Measurements from ENCODE around the gene B4GALNT3. TPM values are rescaled to one million over a fixed set of nuclear protein-coding genes. Genes with fewer than 3 reads are reported as not detected.
"Not testable (repeated sequence)": the region's sequence is repeated elsewhere in the genome, so short reads cannot be mapped to it uniquely, and the experiment has no call there.

Gene B4GALNT3
- total RNA-seq, 1 experiment from 2014 or later, result 15.5 TPM

DNA sequence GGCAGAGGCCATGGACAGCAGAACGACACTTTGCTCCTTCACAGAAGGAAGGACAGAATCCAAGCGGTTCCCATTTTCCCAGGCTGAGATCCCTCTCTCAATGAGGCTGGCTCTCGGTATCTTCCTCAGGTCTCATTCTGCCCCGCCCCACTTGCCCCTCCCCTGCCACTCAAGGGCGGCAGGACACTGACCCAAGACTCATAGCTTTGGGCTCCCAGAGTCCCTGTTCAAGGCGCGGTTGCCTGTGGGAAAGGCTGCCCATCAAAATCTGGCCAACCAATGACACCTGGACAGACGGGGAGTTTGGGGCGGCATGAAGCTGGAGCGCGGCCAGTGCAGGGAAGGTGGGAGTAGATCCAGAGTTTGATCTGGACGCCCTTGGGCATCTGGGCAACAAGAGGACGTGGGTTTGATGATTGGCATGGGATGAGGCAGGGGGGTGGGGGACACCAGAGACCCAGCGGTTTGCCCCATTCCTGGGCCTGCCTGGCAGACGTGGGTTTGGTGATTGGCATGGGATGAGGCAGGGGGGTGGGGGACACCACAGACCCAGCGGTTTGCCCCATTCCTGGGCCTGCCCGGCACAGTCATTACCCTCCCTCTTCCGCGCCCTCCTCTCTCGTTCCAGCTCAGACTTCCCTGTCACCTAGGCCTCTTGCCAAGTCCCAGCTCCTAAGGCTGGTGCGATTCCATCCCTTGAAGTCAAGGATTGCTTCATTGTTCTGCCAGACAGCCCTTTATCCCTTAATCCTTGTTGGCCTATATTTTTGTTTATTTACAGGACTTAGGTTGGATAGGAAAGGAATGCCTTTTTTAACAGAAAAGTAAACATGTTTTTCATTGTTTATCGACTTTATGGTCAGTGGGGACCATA is 111.4 kb downstream of the B4GALNT3 start:
- Histone ChIP-seq H3K27me3 (ENCODE audit: control insufficient read depth, insufficient read depth, low read length) (no peaks in the 10 kb centered on the region; the same call in 1 of the 2 replicates), H3K4me3 (ENCODE audit: insufficient read depth, low read depth, low read length) (peak overlapping the region; percentile 69), H3K36me3 (replicated peaks; ENCODE audit: control insufficient read depth, insufficient read depth, low read length) (no peaks in the 10 kb centered on the region)
- peak; percentile 92 for DNase-seq

GRCh38 chr12:571795-572531 is 112.2 kb downstream of the B4GALNT3 start:
- DNase-seq, result no peak
- Histone ChIP-seq H3K4me3 (ENCODE audit: insufficient read depth, low read depth, low read length) (no peak overlapping the region), H3K27me3 (ENCODE audit: control insufficient read depth, insufficient read depth, low read length) (peaks cover 2% of the 10 kb centered on the region; the same call in 1 of the 2 replicates), H3K36me3 (replicated peaks; ENCODE audit: control insufficient read depth, insufficient read depth, low read length) (no peaks in the 10 kb centered on the region)

DNA sequence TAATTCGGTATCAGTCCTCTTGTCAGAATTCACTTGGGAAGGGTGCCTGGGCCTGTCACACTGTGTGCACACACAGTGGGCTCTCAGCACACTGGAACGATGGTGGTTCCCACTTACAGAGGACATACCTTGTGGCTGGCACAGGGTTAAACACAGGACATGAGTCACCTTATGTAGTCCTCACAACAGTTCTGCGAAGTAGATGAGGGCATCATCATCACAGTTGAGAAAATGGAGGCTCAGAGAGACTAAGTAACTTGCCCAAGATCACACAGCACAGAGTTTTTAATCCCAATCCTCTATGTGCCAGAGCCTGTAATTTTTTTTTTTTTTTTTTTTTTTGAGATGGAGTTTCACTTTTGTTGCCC is 112.8 kb downstream of the B4GALNT3 start:
- Histone ChIP-seq H3K36me3 (replicated peaks; ENCODE audit: control insufficient read depth, insufficient read depth, low read length) (no peaks in the 10 kb centered on the region), H3K4me3 (ENCODE audit: insufficient read depth, low read depth, low read length) (no peak overlapping the region), H3K27me3 (ENCODE audit: control insufficient read depth, insufficient read depth, low read length) (peaks cover 2% of the 10 kb centered on the region; the same call in 1 of the 2 replicates)
- no peak for DNase-seq

DNA sequence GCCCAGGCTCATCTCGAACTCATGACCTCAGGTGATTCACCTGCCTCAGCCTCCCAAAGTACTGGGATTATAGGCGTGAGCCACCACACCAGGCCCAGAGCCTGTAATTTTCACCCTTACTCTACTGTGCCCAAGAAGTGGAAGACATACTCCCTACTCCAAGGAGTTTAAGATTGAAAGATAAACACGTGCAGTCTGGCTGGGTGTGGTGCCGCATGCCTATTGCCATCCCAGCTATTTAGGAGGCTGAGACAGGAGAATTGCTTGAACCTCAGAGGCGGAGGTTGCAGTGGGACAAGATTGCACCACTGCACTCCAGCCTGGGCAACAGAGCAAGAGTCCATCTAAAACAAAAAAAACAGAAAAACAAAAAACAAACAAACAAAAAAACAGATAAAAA is 113.5 kb downstream of the B4GALNT3 start:
- H3K4me3 ChIP-seq (ENCODE audit: insufficient read depth, low read depth, low read length), result no peak overlapping the region
- H3K36me3 ChIP-seq (replicated peaks; ENCODE audit: control insufficient read depth, insufficient read depth, low read length), result no peaks in the 10 kb centered on the region
- no peak for DNase-seq
- peaks cover 2% of the 10 kb centered on the region; the same call in 1 of the 2 replicates for H3K27me3 ChIP-seq (ENCODE audit: control insufficient read depth, insufficient read depth, low read length)

- DNase-seq, result no peak
- H3K36me3 ChIP-seq (replicated peaks; ENCODE audit: control insufficient read depth, insufficient read depth, low read length), result no peaks in the 10 kb centered on the region
- H3K4me3 ChIP-seq (ENCODE audit: insufficient read depth, low read depth, low read length), result no peak overlapping the region
- H3K27me3 ChIP-seq (ENCODE audit: control insufficient read depth, insufficient read depth, low read length), result peaks cover 2% of the 10 kb centered on the region; the same call in 1 of the 2 replicates
Observed at GRCh38 chr12:574475-575128, 114.9 kb downstream of the B4GALNT3 start.

DNA sequence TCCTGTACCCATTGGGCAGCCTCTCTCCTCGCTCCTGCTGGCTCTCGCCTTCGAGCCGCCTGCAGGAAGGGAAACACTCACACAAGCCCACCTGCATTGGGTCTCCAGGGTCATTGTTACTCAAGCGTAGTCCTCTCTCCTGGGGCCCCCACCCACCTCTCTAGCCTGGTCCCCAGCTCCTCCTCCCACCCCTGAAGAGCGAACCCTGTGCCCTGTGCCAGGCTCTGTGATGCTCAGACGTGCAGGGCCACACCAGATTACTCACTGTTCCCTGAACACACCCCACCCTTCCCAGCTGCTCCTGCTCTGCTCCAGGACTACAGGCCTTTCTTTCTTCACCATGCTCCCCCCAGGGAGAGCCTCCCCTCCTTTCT is 115.4 kb downstream of the B4GALNT3 start:
- H3K27me3 ChIP-seq (ENCODE audit: control insufficient read depth, insufficient read depth, low read length), result peaks cover 2% of the 10 kb centered on the region; the same call in 1 of the 2 replicates
- H3K4me3 ChIP-seq (ENCODE audit: insufficient read depth, low read depth, low read length), result no peak overlapping the region
- H3K36me3 ChIP-seq (replicated peaks; ENCODE audit: control insufficient read depth, insufficient read depth, low read length), result no peaks in the 10 kb centered on the region
- DNase-seq, result no peak

- no peaks in the 10 kb centered on the region for H3K36me3 ChIP-seq (replicated peaks; ENCODE audit: control insufficient read depth, insufficient read depth, low read length)
- peak; percentile 98 for DNase-seq
- H3K27me3 ChIP-seq (ENCODE audit: control insufficient read depth, insufficient read depth, low read length), result peaks cover 2% of the 10 kb centered on the region; the same call in 1 of the 2 replicates
- no peak overlapping the region for H3K4me3 ChIP-seq (ENCODE audit: insufficient read depth, low read depth, low read length)
Observed at GRCh38 chr12:575948-576614, 116.3 kb downstream of the B4GALNT3 start.

- Histone ChIP-seq H3K36me3 (replicated peaks; ENCODE audit: control insufficient read depth, insufficient read depth, low read length) (no peaks in the 10 kb centered on the region), H3K27me3 (ENCODE audit: control insufficient read depth, insufficient read depth, low read length) (peaks cover 2% of the 10 kb centered on the region; the same call in 1 of the 2 replicates), H3K4me3 (ENCODE audit: insufficient read depth, low read depth, low read length) (no peak overlapping the region)
- DNase-seq, result no peak
Observed at GRCh38 chr12:576615-577110, 116.9 kb downstream of the B4GALNT3 start.

DNA sequence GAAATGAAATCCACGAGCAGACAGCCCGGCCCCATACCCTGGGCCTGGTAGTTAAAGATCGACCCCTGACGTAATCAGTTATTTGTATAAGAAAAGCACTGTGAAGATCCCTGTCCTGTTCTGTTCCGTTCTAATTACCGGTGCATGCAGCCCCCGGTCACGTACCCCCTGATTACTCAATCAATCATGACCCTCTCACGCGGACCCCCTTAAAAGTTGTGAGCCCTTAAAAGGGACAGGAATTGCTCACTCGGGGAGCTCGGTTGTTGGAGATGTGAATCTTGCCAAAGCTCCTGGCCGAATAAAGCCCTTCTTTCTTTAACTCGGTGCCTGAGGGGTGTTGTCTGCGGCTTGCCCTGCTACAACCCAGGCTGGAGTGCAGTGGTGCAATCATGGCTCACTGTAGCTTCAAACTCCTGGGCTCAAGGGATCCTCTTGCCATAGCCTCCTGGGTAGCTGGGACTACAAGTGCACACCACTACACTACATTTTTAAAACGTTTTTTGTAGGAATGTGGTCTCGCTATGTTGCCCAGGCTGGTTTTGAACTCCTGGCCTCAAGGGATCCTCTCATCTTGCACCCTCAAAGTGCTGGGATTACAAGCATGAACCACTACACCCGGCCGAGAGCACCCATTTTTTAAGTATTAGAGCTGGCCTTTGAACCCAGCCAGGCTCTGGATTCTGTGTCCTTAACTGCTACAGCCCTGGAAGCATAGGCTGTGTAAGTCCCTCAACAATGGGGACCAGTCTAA is 118.4 kb downstream of the B4GALNT3 start:
- H3K36me3 ChIP-seq (replicated peaks; ENCODE audit: control insufficient read depth, insufficient read depth, low read length); DNase-seq; H3K27me3 ChIP-seq (ENCODE audit: control insufficient read depth, insufficient read depth, low read length): not testable (repeated sequence)

GRCh38 chr12:578748-579419 is 119.1 kb downstream of the B4GALNT3 start:
- no peak overlapping the region for H3K4me3 ChIP-seq (ENCODE audit: insufficient read depth, low read depth, low read length)
- peaks cover 2% of the 10 kb centered on the region; the same call in 1 of the 2 replicates for H3K27me3 ChIP-seq (ENCODE audit: control insufficient read depth, insufficient read depth, low read length)
- H3K36me3 ChIP-seq (replicated peaks; ENCODE audit: control insufficient read depth, insufficient read depth, low read length), result no peaks in the 10 kb centered on the region
- DNase-seq, result peak; percentile 51

More for the DNA sequence above, 118.4 kb downstream of the B4GALNT3 start:
- H3K4me3 ChIP-seq (ENCODE audit: insufficient read depth, low read depth, low read length), result not testable (repeated sequence)

- Histone ChIP-seq H3K27me3 (ENCODE audit: control insufficient read depth, insufficient read depth, low read length) (peaks cover 2% of the 10 kb centered on the region; the same call in 1 of the 2 replicates), H3K36me3 (replicated peaks; ENCODE audit: control insufficient read depth, insufficient read depth, low read length) (no peaks in the 10 kb centered on the region), H3K4me3 (ENCODE audit: insufficient read depth, low read depth, low read length) (no peak overlapping the region)
- DNase-seq, result no peak
Observed at GRCh38 chr12:579420-580110, 119.8 kb downstream of the B4GALNT3 start.

DNA sequence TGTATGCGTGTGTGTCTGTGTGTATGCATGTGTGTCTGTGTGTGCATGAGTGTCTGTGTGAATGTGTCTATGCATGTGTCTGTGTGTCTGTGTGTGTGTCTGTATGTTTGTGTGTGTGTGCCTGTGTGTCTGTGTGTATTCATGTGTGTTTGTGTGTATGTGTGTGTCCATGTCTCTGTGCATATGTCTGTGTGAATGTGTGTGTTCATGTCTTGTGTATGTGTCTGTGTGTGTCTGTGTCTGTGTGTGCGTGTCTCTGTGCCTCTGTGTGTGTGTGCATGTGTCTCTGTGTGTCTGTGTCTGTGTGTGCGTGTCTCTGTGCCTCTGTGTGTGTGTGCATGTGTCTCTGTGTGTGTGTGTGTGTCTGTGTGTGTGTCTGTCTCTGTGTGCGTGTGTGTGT is 121.1 kb downstream of the B4GALNT3 start:
- no peak for DNase-seq
- Histone ChIP-seq H3K36me3 (replicated peaks; ENCODE audit: control insufficient read depth, insufficient read depth, low read length) (no peaks in the 10 kb centered on the region), H3K27me3 (ENCODE audit: control insufficient read depth, insufficient read depth, low read length) (peaks cover 2% of the 10 kb centered on the region; the same call in 1 of the 2 replicates), H3K4me3 (ENCODE audit: insufficient read depth, low read depth, low read length) (no peak overlapping the region)

Measured in H7 (cell line).